Adrenal gland (tissue), 12 donors: Measurements from ENCODE around the gene TRPV4. TPM values are rescaled to one million over a fixed set of nuclear protein-coding genes. Genes with fewer than 3 reads are reported as not detected.

Source experiments
- DNase-seq, 7 donors: peaks; one replicate each; pipeline ENCODE4 v3.0.0-alpha.2; 2019 to 2020
- H3K27ac ChIP-seq, 5 donors: fragments of 200-600 bp; sonication (generic) in 4 of 5; 1 replicate in 3 of 5; 2 replicates in 2 of 5; pipeline versions ENCODE4 v1.5.1 to v1.8.0; 2016 to 2020; ENCODE audit warnings: mild to moderate bottlenecking in 1 of 5
- H3K27me3 ChIP-seq: fragments of 200-600 bp; 2 replicates; pipeline ENCODE4 v1.8.0; 2021
- H3K36me3 ChIP-seq, 2 donors: fragments of 200-600 bp; replicated peaks in 1 of 2; 1 replicate in 1 of 2; 2 replicates in 1 of 2; pipeline versions ENCODE4 v1.5.1 to v1.8.0; 2018 to 2022
- H3K4me1 ChIP-seq, 2 donors: fragments of 200-600 bp; replicated peaks in 1 of 2; 1 replicate in 1 of 2; 2 replicates in 1 of 2; pipeline versions ENCODE4 v1.5.1 to v1.8.0; 2018 to 2021
- H3K4me3 ChIP-seq, 4 donors: fragments of 200-600 bp; sonication (generic) in 3 of 4; one replicate each; pipeline ENCODE4 v1.5.1; 2016 to 2018
- H3K9me3 ChIP-seq, 3 donors: fragments of 200-600 bp; sonication (generic) in 1 of 3; replicated peaks in 1 of 3; 1 replicate in 2 of 3; 2 replicates in 1 of 3; pipeline versions ENCODE4 v1.5.1 to v1.8.0; 2016 to 2021
- CTCF ChIP-seq, 6 experiments: fragments of 450-650 bp in 4 of 6; fragments of 200-600 bp in 2 of 6; sonication (generic) in 1 of 6; IDR thresholded peaks; 1 replicate in 5 of 6; 2 replicates in 1 of 6; pipeline versions ENCODE4 v1.5.1 to v1.8.0; 2016 to 2021; ENCODE audit warnings: antibody characterized with exemption in 6 of 6, mild to moderate bottlenecking in 2 of 6, moderate library complexity in 1 of 6
- POLR2A ChIP-seq, 2 donors: fragments of 450-650 bp; IDR thresholded peaks; one replicate each; pipeline ENCODE4 v1.6.1; 2017; ENCODE audit warnings: antibody characterized with exemption in 2 of 2, mild to moderate bottlenecking in 2 of 2, moderate library complexity in 1 of 2
- WGBS, 4 donors: extraction: QIAGEN DNeasy Blood & Tissue Kit in 2 of 4; methylation state at CpG; one replicate each; pipeline versions ENCODE4 v1.1.5 to v1.1.7; 2013 to 2017; 5-methylcytosine and 5-hydroxymethylcytosine counted together
- intact Hi-C, 2 donors: fragments of 100-400 bp; cut with DNase I; formaldehyde crosslinking; loops; one replicate each; pipeline versions ENCODE4 v1.14.1 to v1.15.0; 2022 to 2023
- polyA plus RNA-seq, 3 donors: library from polyadenylated mRNA; stranded (reverse); fragments of 200-250 nt in 2 of 3; fragments of 350-450 nt in 1 of 3; fragmentation: Illumina TruSeq in 1 of 3; extraction: RNeasy Lipid Tissue Mini Kit (QIAGEN cat#74804) in 1 of 3; gene quantifications; one replicate each; pipeline ENCODE4 v1.2.3, GENCODE V29; 2013 to 2014
- total RNA-seq, 9 donors: library from RNA; depleted of rRNA in 4 of 9; stranded (reverse); fragments of >200 nt in 4 of 9; fragments of 120-200 nt in 1 of 9; fragmentation: NEBNext Ultra II Directional in 1 of 9; extraction: Animal tissue kit (Norgen Biotek cat#: 25700) in 1 of 9; gene quantifications; one replicate each; pipeline versions ENCODE4 v1.1.0 to v1.2.4, GENCODE V29; 2013 to 2023
- donor health status: healthy with polysubstance abuse.
- donor health status: Bipolar disorder and iron deficiency.
- donor health status: DM: yes; HTN: yes; CAD: no.
- donor health status: DM: no; HTN: no; CAD: no.
- donor health status: DM: no; HTN: no; CAD: no.
- donor health status: DM: yes; HTN: yes; CAD: no.

The TRPV4 gene
- total and polyA plus RNA-seq, 12 donors = 0.30 to 5.9 (median 1.4) TPM

- Histone ChIP-seq H3K4me1 (peaks cover 0 to 23% of the 10 kb centered on the region in 2 donors), H3K4me3 (no peak overlapping the region), H3K9me3 (no peaks in the 10 kb centered on the region), H3K36me3 (no peaks in the 10 kb centered on the region), H3K27ac (no peak overlapping the region), H3K27me3 (no peaks in the 10 kb centered on the region)
- no peak for DNase-seq
- intact Hi-C loops = no loop called here
- WGBS, 4 donors = 79 to 86% (median 84%) methylated on average over 4 to 7 of the region's 7 CpGs
- TF ChIP-seq POLR2A (IDR thresholded peaks at IDR 0.05) (no peak), CTCF (IDR thresholded peaks at IDR 0.05) (no peak)
Observed at GRCh38 chr12:109871668-109872314, 38.6 kb upstream of the TRPV4 start.

GRCh38 chr12:109870648-109871047 is 37.5 kb upstream of the TRPV4 start:
- 54 to 66% (median 55%) methylated on average over 2 of the region's 2 CpGs for WGBS, 4 donors

GRCh38 chr12:109868182-109869051 is 35.2 kb upstream of the TRPV4 start:
- peaks cover 9 to 32% of the 10 kb centered on the region in 2 donors for H3K4me1 ChIP-seq

More at GRCh38 chr12:109870648-109871047, 37.5 kb upstream of the TRPV4 start:
- intact Hi-C loops = no loop called here
- no peaks in the 10 kb centered on the region for H3K9me3 ChIP-seq
- H3K27me3 ChIP-seq = no peaks in the 10 kb centered on the region
- DNase-seq = no peak
- H3K36me3 ChIP-seq = no peaks in the 10 kb centered on the region
- no peak for TF ChIP-seq POLR2A (IDR thresholded peaks at IDR 0.05)
- no peak for TF ChIP-seq CTCF (IDR thresholded peaks at IDR 0.05)
- no peak overlapping the region for H3K4me3 ChIP-seq
- H3K27ac ChIP-seq = no peak overlapping the region
- H3K4me1 ChIP-seq = peaks cover 0 to 19% of the 10 kb centered on the region in 2 donors

More at GRCh38 chr12:109868182-109869051, 35.2 kb upstream of the TRPV4 start:
- 82 to 87% (median 83%) methylated on average over 9 of the region's 9 CpGs for WGBS, 4 donors
- Histone ChIP-seq H3K27me3 (no peaks in the 10 kb centered on the region), H3K9me3 (no peaks in the 10 kb centered on the region), H3K4me3 (no peak overlapping the region), H3K27ac (no peak overlapping the region), H3K36me3 (no peaks in the 10 kb centered on the region)
- TF ChIP-seq CTCF (IDR thresholded peaks at IDR 0.05) = no peak
- intact Hi-C loops = no loop called here
- no peak for DNase-seq
